Jurkat, Clone E6-1 (cell line): ENCODE data around the gene SGIP1.
"Not testable (repeated sequence)": the region's sequence is repeated elsewhere in the genome, so short reads cannot be mapped to it uniquely, and the experiment has no call there.

Experiments used
- DNase-seq: peaks from one replicate; pipeline ENCODE4 v3.0.0-alpha.2; 2011; ENCODE audit warnings: low read depth, low spot score
- H3K4me3 ChIP-seq: 2 replicates; pipeline ENCODE4 v1.5.1; 2011; ENCODE audit warnings: mild to moderate bottlenecking, low read length, control low read depth, moderate library complexity

SGIP1 gene

GRCh38 chr1:66589326-66589725, 55.4 kb downstream of the SGIP1 start:
- H3K4me3 ChIP-seq, result no peak overlapping the region
- DNase-seq, result no peak

- DNase-seq, H3K4me3 ChIP-seq: not testable (repeated sequence)
These were observed 58.2 kb downstream of the SGIP1 start for GRCh38 chr1:66592106-66592507.

GRCh38 chr1:66596191-66596590, 62.2 kb downstream of the SGIP1 start:
- no peak for DNase-seq
- H3K4me3 ChIP-seq, result no peak overlapping the region

- DNase-seq, result no peak
- no peak overlapping the region for H3K4me3 ChIP-seq
These were observed 63.5 kb downstream of the SGIP1 start for GRCh38 chr1:66597500-66597899.

GRCh38 chr1:66598670-66599069, 64.7 kb downstream of the SGIP1 start:
- H3K4me3 ChIP-seq, result no peak overlapping the region
- DNase-seq, result no peak

- DNase-seq, result no peak
- H3K4me3 ChIP-seq, result no peak overlapping the region
These were observed 65.4 kb downstream of the SGIP1 start for GRCh38 chr1:66599346-66599745.

- DNase-seq, result no peak
- H3K4me3 ChIP-seq, result no peak overlapping the region
These were observed 66.2 kb downstream of the SGIP1 start for GRCh38 chr1:66599899-66600737.

- no peak overlapping the region for H3K4me3 ChIP-seq
- DNase-seq, result no peak
These were observed 71.6 kb downstream of the SGIP1 start for GRCh38 chr1:66605419-66605997.

GRCh38 chr1:66606362-66607065, 72.6 kb downstream of the SGIP1 start:
- no peak for DNase-seq
- H3K4me3 ChIP-seq, result no peak overlapping the region

- DNase-seq, result no peak
- H3K4me3 ChIP-seq, result no peak overlapping the region
These were observed 73.5 kb downstream of the SGIP1 start for GRCh38 chr1:66607458-66607857.

- no peak overlapping the region for H3K4me3 ChIP-seq
- DNase-seq, result no peak
These were observed 79.2 kb downstream of the SGIP1 start for GRCh38 chr1:66613187-66613586.

- no peak for DNase-seq
- H3K4me3 ChIP-seq, result no peak overlapping the region
These were observed 83.6 kb downstream of the SGIP1 start for GRCh38 chr1:66617362-66618184.

GRCh38 chr1:66618390-66618789, 84.4 kb downstream of the SGIP1 start:
- H3K4me3 ChIP-seq, result no peak overlapping the region
- no peak for DNase-seq

GRCh38 chr1:66623812-66624211, 89.9 kb downstream of the SGIP1 start:
- no peak overlapping the region for H3K4me3 ChIP-seq
- no peak for DNase-seq

- no peak for DNase-seq
- H3K4me3 ChIP-seq, result no peak overlapping the region
These were observed 90.6 kb downstream of the SGIP1 start for GRCh38 chr1:66624412-66625060.

GRCh38 chr1:66626261-66626660, 92.3 kb downstream of the SGIP1 start:
- no peak for DNase-seq
- no peak overlapping the region for H3K4me3 ChIP-seq

- no peak overlapping the region for H3K4me3 ChIP-seq
- DNase-seq, result no peak
These were observed 95.0 kb downstream of the SGIP1 start for GRCh38 chr1:66628926-66629325.

- no peak overlapping the region for H3K4me3 ChIP-seq
- DNase-seq, result no peak
These were observed 99.2 kb downstream of the SGIP1 start for GRCh38 chr1:66633159-66633558.

- no peak overlapping the region for H3K4me3 ChIP-seq
- DNase-seq, result no peak
These were observed 103.2 kb downstream of the SGIP1 start for GRCh38 chr1:66637146-66637545.
